GM19438 (cell line): ENCODE measurements around the gene CDH18.

Experiments
- ATAC-seq: cut with Tn5 transposase; IDR thresholded peaks from one replicate; pipeline ENCODE4 v1.9.1; 2021; ENCODE audit warnings: low read depth; ENCODE audit not compliant: unreplicated experiment

CDH18 gene

DNA sequence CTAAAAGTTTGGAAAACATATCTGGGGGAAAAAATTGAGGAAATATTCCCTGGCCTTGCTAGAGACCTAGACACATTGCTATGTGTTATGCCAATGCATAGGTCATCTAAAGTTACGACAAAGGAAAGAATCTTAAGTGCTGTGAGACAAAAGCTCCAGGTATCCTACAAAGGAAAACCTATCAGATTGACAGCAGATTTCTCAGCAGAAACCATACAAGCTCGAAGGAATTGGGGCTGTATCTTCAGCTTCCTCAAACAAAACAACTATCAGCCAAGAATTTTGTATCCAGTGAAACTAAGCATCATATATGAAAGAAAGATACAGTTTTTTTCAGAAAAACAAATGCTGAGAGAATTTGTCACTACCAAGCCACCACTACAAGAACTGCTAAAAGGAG lies 234.4 kb downstream of the CDH18 start:
- no peak for ATAC-seq

DNA sequence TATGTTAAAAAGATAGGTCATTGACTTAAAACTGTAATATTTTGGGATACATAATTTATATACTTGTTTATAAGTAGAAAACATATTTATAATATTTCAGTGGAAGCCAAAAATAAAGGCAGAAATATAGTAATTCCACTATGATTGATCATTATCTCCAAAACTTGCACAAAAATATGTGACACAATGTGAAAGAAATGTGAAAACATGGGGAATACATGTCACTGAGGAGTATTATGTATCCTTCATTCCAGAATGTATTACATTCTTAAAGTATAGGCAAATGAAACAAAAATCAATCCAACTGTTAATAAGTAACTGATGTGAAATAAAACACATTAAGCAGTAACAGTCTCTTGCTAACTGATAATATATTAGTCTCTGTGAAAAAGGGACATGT lies 236.7 kb downstream of the CDH18 start:
- ATAC-seq: no peak

DNA sequence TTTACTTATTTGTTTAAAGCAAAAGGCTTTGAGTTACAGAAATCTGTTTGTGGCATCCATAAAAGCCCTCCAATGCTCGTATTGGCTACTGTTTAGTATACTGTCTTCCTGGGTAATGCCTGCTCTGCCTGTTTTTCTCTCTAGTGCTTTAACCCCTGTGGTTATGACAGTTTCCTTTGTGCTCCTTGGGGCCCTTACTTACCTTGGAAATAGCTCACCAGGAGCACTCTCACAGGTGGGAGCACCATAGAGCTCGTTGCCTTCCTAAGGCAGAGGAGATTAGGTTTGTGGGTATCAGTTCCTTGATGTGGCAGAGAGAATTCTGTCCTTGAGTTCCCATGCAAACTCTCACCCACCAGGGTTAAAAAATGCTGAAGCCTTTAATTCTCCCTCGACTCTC lies 242.8 kb downstream of the CDH18 start:
- no peak for ATAC-seq

DNA sequence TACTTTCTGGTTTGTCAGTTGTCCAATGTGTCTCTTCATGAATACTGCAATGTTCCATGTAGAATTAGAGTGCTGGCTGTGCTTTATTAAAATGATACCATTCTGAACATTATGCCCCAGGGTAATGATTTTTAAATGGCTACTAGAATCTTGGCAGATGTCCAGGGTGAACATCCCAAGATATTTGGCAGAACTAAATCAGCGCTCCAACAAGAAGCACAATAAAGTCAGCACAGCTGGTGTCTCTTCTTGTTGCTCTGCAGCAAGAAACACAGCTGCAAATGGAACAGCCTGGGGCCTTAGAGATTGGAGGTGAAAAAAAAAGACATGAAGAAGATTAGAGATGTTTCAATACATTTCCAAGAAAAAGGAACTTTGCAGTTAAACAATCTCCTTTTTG lies 248.3 kb downstream of the CDH18 start:
- ATAC-seq: no peak

DNA sequence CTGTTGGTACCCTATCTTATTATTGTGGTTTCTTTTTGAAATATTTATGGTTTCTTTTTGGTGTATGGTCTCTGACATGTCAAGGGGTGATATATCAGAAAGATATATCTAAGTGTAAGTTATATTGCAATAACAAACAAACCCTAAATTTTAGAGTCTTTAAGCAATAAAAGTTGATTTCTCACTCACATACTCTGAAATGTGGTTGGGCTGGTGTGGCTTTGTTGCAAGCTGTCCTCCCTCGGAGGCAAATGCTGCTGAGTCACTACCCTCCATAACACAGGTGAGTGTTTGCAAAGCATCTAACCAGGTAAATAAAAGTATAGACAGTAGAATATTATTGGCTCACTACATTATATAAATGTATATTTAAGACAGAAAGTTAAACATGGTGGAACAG lies 253.2 kb downstream of the CDH18 start:
- ATAC-seq: no peak

DNA sequence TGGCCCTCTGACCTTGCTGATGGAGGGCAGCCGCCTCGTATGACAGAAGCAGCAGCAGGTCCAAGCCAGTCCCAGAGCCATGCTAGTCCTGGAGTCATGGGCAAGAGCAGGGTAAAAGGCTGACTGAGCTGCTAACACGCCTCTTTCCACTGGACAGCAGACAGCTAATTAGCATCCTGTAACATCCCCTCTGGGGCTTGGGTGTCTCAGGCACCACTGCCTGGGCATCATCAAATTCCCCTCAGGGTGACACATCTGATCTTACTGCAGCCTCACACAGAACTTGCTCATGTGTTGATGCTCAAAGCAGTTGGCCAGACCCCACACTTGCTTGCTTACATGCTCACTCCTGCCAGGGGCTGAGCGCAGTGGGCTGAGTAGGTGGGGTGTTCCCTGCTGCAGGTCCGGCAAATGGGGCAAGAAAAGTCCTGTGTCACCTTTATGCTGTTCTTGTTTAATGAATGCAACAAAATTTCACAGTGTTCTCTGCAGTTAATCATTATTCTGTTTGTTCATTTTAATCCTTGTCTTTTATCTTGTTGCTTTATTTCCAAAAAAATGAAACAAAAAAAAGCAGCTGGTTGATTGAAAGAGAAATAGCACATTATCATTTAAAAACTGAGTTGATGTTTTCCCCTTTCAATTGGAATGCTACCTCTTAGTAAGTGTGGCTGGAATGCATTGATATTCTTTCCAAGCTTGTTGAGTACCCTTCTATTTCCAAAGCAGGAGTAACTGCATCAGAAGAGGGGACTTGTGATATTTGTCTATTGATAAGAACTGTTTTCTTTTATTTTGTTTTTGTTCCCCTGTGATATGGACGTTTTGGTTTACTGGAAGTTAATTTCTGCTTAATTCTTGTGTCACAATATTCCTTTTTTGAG lies 254.1 kb downstream of the CDH18 start:
- no peak for ATAC-seq

DNA sequence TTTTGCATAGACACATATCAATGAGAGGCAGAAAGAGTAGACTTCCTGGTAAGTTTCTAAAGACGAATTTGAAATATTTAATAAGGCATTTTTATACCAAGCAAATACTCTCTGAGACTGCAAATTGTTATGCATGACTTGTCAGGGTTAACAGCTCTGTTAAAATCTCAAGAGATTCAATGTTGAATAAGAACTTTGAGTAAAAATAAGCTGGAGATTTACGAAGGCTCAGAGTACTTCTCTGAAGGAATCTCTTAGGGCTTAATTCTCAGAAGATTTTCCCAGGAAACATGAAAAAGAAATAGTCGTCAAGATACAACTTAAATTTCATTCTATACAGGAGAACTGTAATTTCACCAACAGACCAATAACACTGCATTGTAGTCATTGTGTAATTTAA lies 259.4 kb downstream of the CDH18 start:
- no peak for ATAC-seq

DNA sequence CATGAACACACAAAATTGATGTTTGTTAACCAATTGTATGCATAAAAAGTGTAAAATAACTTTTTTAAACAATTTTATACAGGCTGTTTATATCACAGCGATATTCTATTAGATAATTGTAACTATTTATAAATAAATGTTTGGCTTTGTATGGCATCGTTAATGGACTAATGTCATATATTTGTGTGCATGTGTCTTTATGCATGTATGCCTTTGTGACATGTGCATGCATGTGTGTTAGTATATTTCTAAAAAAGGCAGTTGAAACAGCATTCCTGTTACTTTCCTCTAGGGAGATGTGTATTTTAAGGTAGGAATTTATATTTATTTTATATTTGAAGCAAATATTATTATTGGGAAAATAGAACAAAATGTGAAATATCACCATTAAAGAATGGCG lies 268.9 kb downstream of the CDH18 start:
- no peak for ATAC-seq

DNA sequence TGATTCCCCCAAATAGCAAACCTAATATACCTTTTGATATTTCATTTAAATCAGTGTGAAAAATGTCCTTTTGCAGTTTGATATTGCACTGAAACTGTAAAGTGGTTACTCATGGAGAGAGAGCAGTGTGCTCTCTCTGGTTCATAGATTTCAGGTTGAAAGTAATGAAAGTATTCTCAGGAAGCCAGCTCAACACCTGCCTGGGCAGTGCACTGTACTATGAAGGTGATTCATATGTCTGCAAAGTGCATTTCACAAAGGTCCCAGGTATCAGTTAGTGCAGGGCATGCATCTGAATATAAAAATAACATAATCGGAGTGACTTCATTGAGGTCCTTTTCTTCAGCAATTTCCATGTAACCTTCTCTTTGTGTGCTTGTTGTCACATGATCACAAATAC lies 274.3 kb downstream of the CDH18 start:
- ATAC-seq: no peak

DNA sequence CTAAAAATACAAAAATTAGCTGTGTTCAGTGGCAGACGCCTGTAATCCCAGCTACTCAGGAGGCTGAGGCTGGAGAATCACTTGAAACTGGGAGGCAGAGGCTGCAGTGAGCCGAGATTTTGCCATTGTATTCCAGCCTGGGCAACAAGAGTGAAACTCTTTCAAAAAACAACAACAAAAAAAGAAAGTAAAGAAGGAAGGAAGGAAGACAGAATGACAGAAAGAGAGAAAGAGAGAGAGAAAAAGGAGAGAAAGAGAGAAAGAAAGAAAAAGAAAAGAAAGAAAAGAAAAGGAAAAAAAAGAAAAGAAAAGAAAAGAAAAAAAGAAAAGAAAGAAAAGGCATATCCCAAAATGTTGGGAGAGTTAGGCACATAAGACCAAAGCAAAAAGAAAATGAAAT lies 278.6 kb downstream of the CDH18 start:
- no peak for ATAC-seq

DNA sequence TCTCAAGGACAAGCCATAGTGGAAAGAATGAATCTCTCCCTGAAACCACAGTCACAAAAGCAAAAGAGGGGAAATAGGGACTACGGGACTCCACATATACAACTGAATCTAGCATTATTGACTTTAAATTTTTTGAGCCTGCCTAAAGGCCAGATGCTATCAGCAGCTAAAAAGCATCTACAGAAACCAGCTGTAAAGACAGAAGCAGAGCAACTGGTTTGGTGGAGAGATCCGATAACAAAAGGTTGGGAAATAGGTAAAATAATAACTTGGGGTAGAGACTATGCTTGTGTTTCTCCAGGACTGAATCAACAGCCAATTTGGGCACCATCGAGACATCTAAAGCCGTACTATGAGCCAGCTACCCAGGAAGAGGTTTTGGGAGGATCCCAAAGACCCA lies 281.2 kb downstream of the CDH18 start:
- ATAC-seq: no peak

DNA sequence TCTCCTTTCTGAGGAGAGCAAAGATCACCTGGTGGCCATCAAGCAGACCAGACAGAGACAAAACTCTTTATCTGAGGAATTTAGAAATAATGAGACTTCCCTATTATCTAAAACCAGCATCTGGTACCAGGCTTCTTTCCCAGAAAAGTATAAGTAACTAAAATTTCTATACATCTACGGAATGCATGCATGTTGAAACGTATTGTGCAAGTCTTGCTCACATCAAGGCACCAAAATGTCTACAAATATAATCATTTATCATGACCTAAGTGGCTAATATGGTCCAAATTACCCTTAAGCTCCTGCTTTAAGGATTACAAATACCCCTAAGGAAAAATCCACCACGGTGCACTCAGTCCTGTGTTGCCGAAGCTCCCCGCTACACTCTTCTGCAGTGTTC lies 286.3 kb downstream of the CDH18 start:
- ATAC-seq: no peak

DNA sequence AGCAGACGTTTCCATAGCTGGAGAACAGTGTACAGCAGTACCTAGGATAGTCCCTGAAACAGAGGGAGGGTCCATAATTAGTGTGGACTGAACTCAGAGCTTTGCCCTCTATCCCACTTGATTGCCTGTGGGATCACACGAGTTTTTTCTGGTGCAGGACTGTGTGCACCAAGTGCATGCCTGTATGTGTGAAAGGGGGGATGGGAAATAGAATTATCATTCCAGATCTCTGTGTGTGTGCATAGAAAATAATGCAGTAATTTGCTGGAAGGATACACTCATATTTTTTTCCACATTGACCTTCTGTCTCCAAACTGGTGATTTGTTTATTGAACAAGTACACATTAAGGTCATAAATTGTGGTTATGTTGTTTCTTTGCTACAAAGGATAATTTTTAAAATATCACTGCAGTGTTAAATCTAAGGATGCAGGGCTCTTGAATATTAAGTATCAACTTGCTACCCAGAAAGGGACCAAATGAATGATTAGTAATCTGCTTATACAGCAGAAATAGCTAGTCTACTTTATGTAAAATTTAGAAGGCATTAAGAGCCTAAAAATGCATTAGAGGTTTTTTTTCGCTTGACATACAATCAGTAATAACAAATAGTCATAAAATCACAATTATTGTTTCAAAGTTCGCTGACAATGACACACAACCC lies 292.9 kb downstream of the CDH18 start:
- no peak for ATAC-seq

DNA sequence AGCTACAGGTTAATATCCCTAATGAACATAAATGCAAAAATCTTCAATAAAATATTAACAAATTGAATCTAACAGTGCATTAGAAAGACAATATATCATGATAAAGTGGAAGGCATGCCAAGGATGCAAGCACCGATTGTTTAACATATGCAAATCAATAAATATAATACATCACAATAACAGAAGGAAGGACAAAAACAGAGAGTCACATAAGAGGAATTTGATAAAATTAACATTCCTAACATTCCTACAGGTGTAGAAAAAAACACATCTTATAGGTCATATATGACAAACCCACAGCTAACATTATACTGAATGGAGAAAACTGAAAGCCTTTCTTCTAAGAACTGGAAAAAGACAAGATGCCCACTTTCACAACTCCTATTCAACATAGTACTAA lies 297.0 kb downstream of the CDH18 start:
- no peak for ATAC-seq

DNA sequence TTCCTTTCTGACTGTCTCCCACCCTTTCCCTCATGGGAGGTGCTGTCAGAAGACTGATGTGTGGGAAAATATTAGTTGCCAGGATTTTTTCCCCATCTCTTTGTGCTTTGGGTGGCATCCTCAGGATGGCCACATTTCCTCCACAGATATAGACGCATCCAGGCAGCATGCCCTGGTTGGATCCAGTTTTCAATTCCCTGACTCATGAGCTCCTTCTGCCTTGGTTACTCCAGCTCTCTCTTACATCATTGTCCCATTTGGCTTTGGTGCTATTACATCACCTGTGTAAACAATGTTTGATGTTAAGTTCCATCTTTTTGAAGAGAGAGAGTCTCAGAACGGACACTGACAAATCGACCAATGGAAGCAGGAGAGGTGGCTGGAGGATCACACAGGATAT lies 302.5 kb downstream of the CDH18 start:
- ATAC-seq: no peak

DNA sequence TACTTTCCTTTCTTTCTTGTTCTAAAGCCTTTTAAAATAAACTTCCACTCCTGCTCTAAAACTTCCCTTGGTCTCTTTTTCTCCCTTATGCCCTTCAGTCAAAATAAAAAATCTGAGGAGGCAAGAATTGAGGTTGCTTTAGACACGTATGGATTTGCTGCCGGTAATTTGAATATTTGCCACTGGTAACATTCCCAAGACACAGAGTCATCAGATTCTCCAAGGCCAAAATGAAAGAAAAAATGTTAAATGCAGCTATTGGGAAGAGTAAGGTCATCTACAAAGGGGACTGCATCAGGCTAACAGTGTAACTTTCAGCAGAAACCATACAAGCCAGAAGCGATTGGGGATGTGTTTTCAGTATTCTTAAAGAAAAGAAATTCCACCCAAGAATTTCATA lies 311.1 kb downstream of the CDH18 start:
- ATAC-seq: no peak

DNA sequence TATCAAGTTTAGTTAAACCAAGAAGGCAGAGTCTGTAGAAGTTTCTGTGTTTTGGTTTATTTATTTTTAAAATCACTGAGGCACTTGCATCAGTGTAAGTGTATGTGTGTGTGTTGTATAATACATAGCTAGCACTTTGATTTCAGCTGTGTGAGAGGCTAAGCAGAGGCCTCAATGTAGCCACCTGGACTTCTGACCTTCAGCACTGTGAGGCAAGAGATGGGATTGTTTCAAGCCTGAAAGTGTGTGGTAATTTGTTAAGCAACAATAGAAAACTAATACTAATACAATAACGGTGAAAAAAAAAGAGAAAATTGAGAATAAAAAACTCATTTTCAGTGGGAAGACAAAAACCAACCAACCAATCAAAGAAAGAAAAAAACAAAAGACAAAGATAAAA lies 327.3 kb downstream of the CDH18 start:
- ATAC-seq: no peak

DNA sequence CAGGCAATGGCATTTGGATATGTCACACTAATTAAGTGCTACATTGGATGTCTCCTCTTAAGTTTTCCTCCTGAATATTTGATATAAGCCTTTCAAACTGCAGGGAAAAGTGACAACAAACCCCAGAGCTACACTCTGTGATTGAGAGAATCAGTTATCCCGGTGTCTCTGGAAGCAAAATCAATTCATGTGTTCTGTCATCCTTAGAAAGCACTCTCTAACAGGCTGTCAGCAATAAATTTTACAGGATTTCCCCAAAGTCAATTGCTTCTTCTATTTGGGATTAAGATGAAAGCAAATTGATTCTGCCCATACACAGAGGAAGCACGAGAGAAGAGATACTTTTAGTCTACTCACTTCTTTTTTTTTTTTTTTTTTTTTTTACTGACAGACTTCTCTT lies 332.4 kb downstream of the CDH18 start:
- ATAC-seq: no peak

DNA sequence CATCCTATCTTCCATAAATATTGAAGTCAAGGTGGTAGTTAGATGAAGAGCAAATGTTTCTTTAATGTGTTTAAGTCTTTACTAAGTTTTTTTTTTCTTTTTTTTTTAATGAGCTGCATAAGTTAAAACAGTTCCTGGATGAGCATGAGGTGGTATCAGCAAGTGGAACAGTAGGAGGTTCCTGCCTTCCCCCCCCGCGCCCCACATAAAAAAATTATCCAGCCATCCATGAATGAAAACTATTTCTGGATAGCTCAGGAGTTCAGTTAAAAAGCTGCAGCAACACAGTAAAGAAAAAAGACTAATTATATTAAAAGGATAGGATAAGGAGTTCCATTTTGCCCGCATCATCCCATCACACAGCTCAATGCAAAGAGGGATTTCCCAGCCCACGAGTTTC lies 349.5 kb downstream of the CDH18 start:
- no peak for ATAC-seq

DNA sequence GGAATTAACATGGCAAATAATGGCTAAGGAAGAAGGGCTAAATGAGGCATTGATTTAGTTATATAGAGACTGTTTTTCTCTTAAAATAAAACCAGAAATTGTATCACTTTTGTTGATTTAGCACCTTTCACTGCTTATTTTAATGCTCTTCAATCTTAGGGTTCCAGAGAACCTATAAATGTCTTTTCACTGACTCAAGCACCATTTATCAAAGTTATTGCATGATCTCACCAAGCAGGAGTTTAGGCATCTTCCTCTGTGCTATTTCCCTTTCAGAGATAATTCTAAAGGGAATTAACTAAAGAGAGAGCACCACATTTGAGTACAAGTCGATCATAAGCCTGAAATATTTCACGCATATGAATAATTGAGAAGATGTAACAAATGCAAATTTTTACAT lies 357.1 kb downstream of the CDH18 start:
- ATAC-seq: no peak

DNA sequence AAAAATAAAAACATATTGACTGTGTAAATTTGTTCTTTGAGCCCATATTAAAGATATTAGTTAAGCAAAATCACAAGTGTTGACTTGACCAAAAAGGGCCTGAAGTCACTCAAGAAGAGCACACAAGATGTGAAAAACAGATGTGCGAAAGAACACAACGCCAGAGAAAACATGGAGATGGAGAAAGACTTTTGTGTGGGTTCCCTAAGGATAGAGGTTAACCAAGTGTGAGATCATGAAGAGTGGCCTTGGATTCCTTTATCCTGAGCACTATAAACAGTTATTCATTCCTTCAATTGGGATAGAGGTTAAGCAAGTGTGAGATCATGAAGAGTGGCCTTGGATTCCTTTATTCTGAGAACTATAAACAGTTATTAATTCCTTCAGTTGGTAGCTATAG lies 361.8 kb downstream of the CDH18 start:
- no peak for ATAC-seq

DNA sequence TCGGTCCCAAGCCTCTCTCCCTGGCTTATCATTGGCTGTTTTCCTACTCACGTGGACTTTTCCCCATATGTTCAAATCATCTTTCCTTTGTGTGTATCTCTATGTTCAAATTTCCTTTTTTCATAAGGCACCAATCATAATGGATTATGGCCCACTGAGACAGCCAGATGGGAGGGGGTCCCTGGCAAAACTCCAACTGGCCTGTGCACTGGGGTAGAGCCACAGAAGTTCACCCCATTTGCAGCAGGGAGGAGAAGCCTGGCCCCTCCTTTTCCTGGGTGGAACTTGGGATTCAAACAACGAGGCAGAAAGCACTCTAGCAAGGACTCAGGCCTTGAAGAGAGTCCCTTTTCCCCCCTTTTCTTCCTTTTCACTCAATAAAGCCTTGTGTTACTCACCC lies 362.4 kb downstream of the CDH18 start:
- ATAC-seq: no peak
